PFSK-1 (cell line): ENCODE results near the gene PASK.

Experiments used
- POLR2AphosphoS5 ChIP-seq: IDR thresholded peaks from 2 replicates; pipeline ENCODE4 v1.6.1; 2012; ENCODE audit warnings: low read depth, mild to moderate bottlenecking, control low read depth, low read length, moderate library complexity
- TF ChIP-seq, protein P1 (sequence below), 2 experiments: IDR thresholded peaks; 2 replicates each; pipeline versions ENCODE4 v1.6.1 to v1.8.0; 2011 to 2012; ENCODE audit warnings: low read depth in 2 of 2, low read length in 2 of 2, control low read depth in 1 of 2, inconsistent platforms in 1 of 2, mild to moderate bottlenecking in 1 of 2, moderate library complexity in 1 of 2; ENCODE audit not compliant: insufficient read depth in 1 of 2

- no peak for TF ChIP-seq POLR2AphosphoS5
- TF ChIP-seq, protein P1, sequence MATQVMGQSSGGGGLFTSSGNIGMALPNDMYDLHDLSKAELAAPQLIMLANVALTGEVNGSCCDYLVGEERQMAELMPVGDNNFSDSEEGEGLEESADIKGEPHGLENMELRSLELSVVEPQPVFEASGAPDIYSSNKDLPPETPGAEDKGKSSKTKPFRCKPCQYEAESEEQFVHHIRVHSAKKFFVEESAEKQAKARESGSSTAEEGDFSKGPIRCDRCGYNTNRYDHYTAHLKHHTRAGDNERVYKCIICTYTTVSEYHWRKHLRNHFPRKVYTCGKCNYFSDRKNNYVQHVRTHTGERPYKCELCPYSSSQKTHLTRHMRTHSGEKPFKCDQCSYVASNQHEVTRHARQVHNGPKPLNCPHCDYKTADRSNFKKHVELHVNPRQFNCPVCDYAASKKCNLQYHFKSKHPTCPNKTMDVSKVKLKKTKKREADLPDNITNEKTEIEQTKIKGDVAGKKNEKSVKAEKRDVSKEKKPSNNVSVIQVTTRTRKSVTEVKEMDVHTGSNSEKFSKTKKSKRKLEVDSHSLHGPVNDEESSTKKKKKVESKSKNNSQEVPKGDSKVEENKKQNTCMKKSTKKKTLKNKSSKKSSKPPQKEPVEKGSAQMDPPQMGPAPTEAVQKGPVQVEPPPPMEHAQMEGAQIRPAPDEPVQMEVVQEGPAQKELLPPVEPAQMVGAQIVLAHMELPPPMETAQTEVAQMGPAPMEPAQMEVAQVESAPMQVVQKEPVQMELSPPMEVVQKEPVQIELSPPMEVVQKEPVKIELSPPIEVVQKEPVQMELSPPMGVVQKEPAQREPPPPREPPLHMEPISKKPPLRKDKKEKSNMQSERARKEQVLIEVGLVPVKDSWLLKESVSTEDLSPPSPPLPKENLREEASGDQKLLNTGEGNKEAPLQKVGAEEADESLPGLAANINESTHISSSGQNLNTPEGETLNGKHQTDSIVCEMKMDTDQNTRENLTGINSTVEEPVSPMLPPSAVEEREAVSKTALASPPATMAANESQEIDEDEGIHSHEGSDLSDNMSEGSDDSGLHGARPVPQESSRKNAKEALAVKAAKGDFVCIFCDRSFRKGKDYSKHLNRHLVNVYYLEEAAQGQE (IDR thresholded peaks at IDR 0.05; ENCODE audit: insufficient read depth in 1 of 2, low read depth in 2 of 2, low read length in 2 of 2): no peak
Measured at GRCh38 chr2:241072151-241072550, 77.1 kb downstream of the PASK start.
